Fibroblast of villous mesenchyme (primary cell): ENCODE results near the gene IFT74. TPM values are rescaled to one million over a fixed set of nuclear protein-coding genes. Genes with fewer than 3 reads are reported as not detected.
A peak's percentile ranks its signal among the peaks of the same experiment; 100 is the strongest.

ENCODE experiments used
- DNase-seq: peaks from one replicate; pipeline ENCODE4 v3.0.0-alpha.2; 2010; ENCODE audit warnings: low read depth
- H3K4me3 ChIP-seq: 2 replicates; pipeline ENCODE4 v1.5.1; 2011; ENCODE audit warnings: low read depth, mild to moderate bottlenecking, low read length
- CTCF ChIP-seq: IDR thresholded peaks from 2 replicates; pipeline ENCODE4 v1.5.1; 2012; ENCODE audit warnings: low read depth, mild to moderate bottlenecking, low read length; ENCODE audit not compliant: insufficient read depth
- total RNA-seq: library from RNA; depleted of rRNA; stranded (reverse); fragments of >200 nt; gene quantifications from 2 replicates; pipeline ENCODE4 v1.2.3, GENCODE V29; 2012

The IFT74 gene
- total RNA-seq, 1 donor: 15.5 TPM

GRCh38 chr9:27108981-27109541 lies 152.8 kb downstream of the IFT74 start, which contains the start of gene TEK:
Gene TEK, plus strand, starts transcription at chr9:27109225. Its CDS starts 366 bp downstream, at chr9:27109591.
- peak within 1 kb of the TSS; percentile 53 for H3K4me3 ChIP-seq
- peak; percentile 65 for DNase-seq
- TF ChIP-seq CTCF: no peak

- DNase-seq: no peak
- no peak for TF ChIP-seq CTCF
- H3K4me3 ChIP-seq: peak overlapping the region; percentile 53
Observed at GRCh38 chr9:27109621-27110020, 153.4 kb downstream of the IFT74 start.

GRCh38 chr9:27110181-27110580 lies 154.0 kb downstream of the IFT74 start:
- no peak for DNase-seq
- H3K4me3 ChIP-seq: peak overlapping the region; percentile 53
- no peak for TF ChIP-seq CTCF

GRCh38 chr9:27112235-27112634 lies 156.0 kb downstream of the IFT74 start:
- no peak overlapping the region for H3K4me3 ChIP-seq
- no peak for TF ChIP-seq CTCF
- DNase-seq: no peak

Other genes starting within 250 kb of the IFT74 start
- gene CAAP1, start 63.6 kb upstream of the IFT74 start, total RNA-seq: 17.4 and 29.4 TPM in 2 replicates
- gene PLAA, start 9.2 kb upstream of the IFT74 start, total RNA-seq: 35.1 and 41.0 TPM in 2 replicates
- not detected in 2 replicates for gene LRRC19, start 49.3 kb downstream of the IFT74 start, total RNA-seq
- gene TEK, start 152.8 kb downstream of the IFT74 start, total RNA-seq: 12.5 and 25.8 TPM in 2 replicates